SU-DHL-6 (cell line): ENCODE measurements around the gene ZSWIM5.
"Not testable (repeated sequence)": the region's sequence is repeated elsewhere in the genome, so short reads cannot be mapped to it uniquely, and the experiment has no call there.

ENCODE experiments used
- CTCF ChIP-seq: fragments of 200-600 bp; sonication (generic); IDR thresholded peaks from one replicate; pipeline ENCODE4 v1.5.1; 2017; ENCODE audit warnings: antibody characterized with exemption, mild to moderate bottlenecking, low read length, moderate library complexity; ENCODE audit not compliant: insufficient read depth, poor library complexity, severe bottlenecking
- EZH2phosphoT487 ChIP-seq: fragments of 200-600 bp; sonication (generic), shearing (Covaris generic); conservative IDR thresholded peaks from 2 replicates; pipeline ENCODE4 v1.6.1; 2018; ENCODE audit warnings: mild to moderate bottlenecking, antibody characterized with exemption, low read length, moderate library complexity, mixed read lengths

GRCh38 chr1:45248004-45248403, 41.6 kb upstream of the ZSWIM5 start:
- TF ChIP-seq CTCF, EZH2phosphoT487: not testable (repeated sequence)
